WERI-Rb-1 (cell line): ENCODE measurements around the gene TNIP3.
A peak's percentile ranks its signal among the peaks of the same experiment; 100 is the strongest.

Experiments
- DNase-seq: peaks from one replicate; pipeline ENCODE4 v3.0.0-alpha.2; 2020
- H3K27ac ChIP-seq: fragments of 250-450 bp; sonication (Bioruptor Pico); 2 replicates; pipeline ENCODE4 v1.5.1; 2020; ENCODE audit warnings: mild to moderate bottlenecking, moderate library complexity
- H3K27me3 ChIP-seq: fragments of 250-450 bp; sonication (Bioruptor Pico); 2 replicates; pipeline ENCODE4 v1.5.1; 2021; ENCODE audit warnings: mild to moderate bottlenecking, low read depth, moderate library complexity; ENCODE audit not compliant: insufficient read depth, severe bottlenecking
- H3K36me3 ChIP-seq: fragments of 250-450 bp; sonication (Bioruptor Pico); 2 replicates; pipeline ENCODE4 v1.5.1; 2020; ENCODE audit warnings: mild to moderate bottlenecking, moderate library complexity
- H3K4me3 ChIP-seq: 2 replicates; pipeline ENCODE4 v1.5.1; 2011; ENCODE audit warnings: low read depth, mild to moderate bottlenecking, control low read depth, low read length
- H3K9me3 ChIP-seq: fragments of 250-450 bp; sonication (Bioruptor Pico); 2 replicates; pipeline ENCODE4 v1.5.1; 2021; ENCODE audit warnings: mild to moderate bottlenecking, moderate library complexity; ENCODE audit not compliant: severe bottlenecking
- CTCF ChIP-seq: IDR thresholded peaks from 2 replicates; pipeline ENCODE4 v1.5.1; 2011; ENCODE audit warnings: low read depth, mild to moderate bottlenecking, control low read depth, inconsistent platforms, low read length

TNIP3 gene

GRCh38 chr4:121190389-121190788 is 26.3 kb upstream of the TNIP3 start:
- Histone ChIP-seq H3K36me3 (no peaks in the 10 kb centered on the region), H3K27ac (no peak overlapping the region), H3K4me3 (no peak overlapping the region), H3K27me3 (no peaks in the 10 kb centered on the region), H3K9me3 (no peaks in the 10 kb centered on the region)
- TF ChIP-seq CTCF: no peak
- peak; percentile 14 for DNase-seq

GRCh38 chr4:121189326-121190215 is 25.4 kb upstream of the TNIP3 start:
- DNase-seq: no peak
- Histone ChIP-seq H3K27ac (no peak overlapping the region), H3K9me3 (no peaks in the 10 kb centered on the region), H3K36me3 (no peaks in the 10 kb centered on the region), H3K4me3 (no peak overlapping the region), H3K27me3 (no peaks in the 10 kb centered on the region)
- TF ChIP-seq CTCF: no peak

- H3K27ac ChIP-seq: no peak overlapping the region
- no peak for TF ChIP-seq CTCF
- H3K9me3 ChIP-seq: no peaks in the 10 kb centered on the region
- H3K27me3 ChIP-seq: no peaks in the 10 kb centered on the region
- H3K4me3 ChIP-seq: no peak overlapping the region
- DNase-seq: no peak
- H3K36me3 ChIP-seq: no peaks in the 10 kb centered on the region
Measured at GRCh38 chr4:121187206-121187605, 23.1 kb upstream of the TNIP3 start.

GRCh38 chr4:121185960-121186359 is 21.8 kb upstream of the TNIP3 start:
- no peak overlapping the region for H3K4me3 ChIP-seq
- H3K9me3 ChIP-seq: no peaks in the 10 kb centered on the region
- H3K36me3 ChIP-seq: no peaks in the 10 kb centered on the region
- H3K27ac ChIP-seq: no peak overlapping the region
- no peak for DNase-seq
- no peak for TF ChIP-seq CTCF
- H3K27me3 ChIP-seq: no peaks in the 10 kb centered on the region

- no peaks in the 10 kb centered on the region for H3K27me3 ChIP-seq
- no peak for DNase-seq
- H3K4me3 ChIP-seq: no peak overlapping the region
- no peak for TF ChIP-seq CTCF
- no peak overlapping the region for H3K27ac ChIP-seq
- H3K36me3 ChIP-seq: no peaks in the 10 kb centered on the region
- H3K9me3 ChIP-seq: no peaks in the 10 kb centered on the region
Measured at GRCh38 chr4:121183989-121184388, 19.9 kb upstream of the TNIP3 start.

- no peaks in the 10 kb centered on the region for H3K36me3 ChIP-seq
- no peak overlapping the region for H3K4me3 ChIP-seq
- H3K27ac ChIP-seq: no peak overlapping the region
- no peaks in the 10 kb centered on the region for H3K27me3 ChIP-seq
- H3K9me3 ChIP-seq: no peaks in the 10 kb centered on the region
- no peak for DNase-seq
- TF ChIP-seq CTCF: no peak
Measured at GRCh38 chr4:121183361-121183760, 19.2 kb upstream of the TNIP3 start.
